GM21515 (cell line): ENCODE data around the gene CHN1.

ENCODE experiments used
- ATAC-seq: cut with Tn5 transposase; IDR thresholded peaks from one replicate; pipeline ENCODE4 v1.9.1; 2021; ENCODE audit not compliant: unreplicated experiment

Gene CHN1

DNA sequence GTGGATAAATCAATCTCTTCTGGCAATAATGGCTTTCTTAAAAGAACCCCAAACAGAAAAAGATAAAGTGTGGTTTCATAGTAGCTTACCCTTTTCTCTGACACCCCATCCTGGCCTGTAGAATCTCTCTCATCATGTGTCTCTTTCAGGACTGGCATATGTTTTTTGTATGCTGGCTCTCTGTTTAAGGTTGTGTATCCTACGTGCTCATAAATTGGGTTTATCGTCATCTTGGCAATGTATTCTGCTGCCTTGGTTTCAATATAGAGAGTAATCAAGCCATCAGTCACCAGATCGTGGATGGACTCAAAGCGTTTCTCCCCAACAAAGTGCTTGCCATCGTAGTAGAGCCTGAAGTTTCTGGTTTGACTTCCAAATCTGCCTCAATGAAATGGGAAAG lies 127.4 kb downstream of the CHN1 start:
- ATAC-seq, result no peak

DNA sequence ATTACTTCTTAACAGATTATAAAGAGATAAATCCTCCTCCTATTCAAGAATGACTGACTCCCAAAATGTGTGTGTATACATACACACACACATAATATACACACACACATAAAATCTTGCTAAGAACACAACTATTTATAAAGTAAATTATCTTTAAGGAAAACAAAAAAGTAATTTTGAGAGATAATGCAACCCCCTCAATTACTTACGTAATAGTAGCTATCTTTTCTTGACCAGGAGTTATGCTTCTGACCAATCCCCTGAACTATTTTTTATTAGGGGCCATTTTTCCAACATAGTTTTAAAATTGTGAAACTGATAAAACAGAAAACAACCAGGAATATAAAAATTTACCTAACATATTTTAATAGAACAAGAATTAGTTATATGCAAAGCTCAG lies 127.9 kb downstream of the CHN1 start:
- no peak for ATAC-seq

DNA sequence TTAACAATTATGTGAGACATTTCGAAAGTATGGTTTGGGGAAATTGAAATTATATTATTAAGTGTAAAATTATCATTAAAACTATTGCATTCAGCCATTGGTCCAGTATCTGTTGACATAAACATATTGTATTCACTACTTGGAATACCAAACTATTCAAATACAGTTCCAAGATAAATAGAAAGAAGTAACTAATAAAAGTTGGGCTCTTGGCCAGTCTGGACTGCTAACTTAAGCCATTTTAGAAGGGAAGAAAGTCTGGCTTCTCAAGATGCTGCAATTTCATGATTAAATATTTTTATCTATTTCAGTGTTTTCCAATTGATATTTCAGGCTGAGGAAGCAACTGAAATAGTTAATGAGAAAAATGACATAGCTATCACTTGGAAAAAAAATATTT lies 131.1 kb downstream of the CHN1 start:
- no peak for ATAC-seq

DNA sequence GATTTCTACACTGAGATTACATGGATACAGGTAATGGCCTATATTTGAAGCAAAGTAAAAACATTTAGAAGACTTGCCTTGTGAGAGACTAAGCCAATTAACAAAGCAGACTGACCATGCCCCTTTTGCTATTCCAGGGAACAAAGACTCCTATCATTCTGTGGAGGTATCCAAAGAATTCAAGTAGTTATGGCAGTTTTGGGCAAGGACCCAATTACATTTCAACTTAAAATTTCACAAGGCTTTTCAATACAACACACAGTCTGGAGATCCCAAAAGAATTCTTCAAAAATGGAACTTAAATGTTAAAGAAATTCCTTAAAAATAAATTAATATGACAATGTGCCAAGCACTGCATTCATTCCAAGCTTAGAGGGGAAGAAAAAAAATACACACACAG lies 131.7 kb downstream of the CHN1 start:
- no peak for ATAC-seq

DNA sequence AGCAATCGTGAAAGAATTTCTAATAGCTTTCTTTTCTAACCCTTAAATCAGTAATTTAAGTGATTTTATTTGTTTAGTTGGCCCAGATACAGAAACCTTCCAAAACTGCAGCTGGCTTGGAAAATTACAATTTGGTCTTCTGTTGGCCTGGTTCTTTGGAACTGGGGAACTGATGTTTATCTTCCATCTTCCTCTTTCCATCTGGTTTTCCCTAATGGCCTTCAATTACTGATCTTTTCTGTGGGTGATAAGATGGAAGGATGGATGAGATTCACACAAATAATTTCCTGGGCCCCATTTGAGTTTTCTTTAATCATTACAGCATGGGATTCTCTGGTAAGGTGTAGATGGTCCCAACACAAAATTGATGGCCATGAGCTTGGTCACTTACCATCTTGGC lies 134.4 kb downstream of the CHN1 start:
- ATAC-seq, result no peak

DNA sequence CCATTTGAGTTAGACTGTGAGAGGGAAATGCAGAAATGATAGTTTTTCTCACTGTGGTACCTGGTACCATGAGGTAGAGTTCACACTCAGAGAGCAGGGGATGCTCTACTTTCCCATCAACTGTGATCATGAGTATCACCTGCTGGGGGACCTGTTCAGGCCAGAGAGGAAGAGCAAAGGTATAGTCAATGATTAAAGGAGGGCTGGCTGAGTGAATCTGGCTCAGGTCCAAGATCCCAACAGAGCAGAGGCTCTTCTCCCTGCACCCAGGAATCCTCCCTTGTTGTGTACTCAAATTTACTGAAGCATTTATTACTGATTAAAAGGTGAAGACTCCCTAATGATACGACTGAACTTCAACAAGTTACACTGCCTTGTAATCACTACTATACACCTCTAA lies 136.3 kb downstream of the CHN1 start:
- no peak for ATAC-seq

DNA sequence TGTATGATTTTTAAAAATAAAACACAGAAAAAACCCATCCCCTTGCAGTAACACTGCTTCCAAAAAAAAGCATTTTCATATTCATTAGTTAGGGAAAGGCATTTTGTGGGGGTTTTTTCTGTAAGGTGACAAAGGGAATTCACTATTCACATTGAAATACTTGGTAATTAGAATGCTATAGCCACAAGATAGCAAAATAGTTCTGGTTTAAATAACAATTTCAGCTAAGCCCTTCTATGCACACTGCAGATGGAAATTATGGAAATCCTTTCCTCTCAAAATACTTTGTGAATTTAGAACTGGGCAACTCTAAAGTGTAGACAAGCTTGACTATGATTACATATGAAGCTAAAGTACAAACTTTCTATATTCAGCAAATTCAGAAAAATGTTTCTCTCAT lies 138.8 kb downstream of the CHN1 start:
- ATAC-seq, result no peak

DNA sequence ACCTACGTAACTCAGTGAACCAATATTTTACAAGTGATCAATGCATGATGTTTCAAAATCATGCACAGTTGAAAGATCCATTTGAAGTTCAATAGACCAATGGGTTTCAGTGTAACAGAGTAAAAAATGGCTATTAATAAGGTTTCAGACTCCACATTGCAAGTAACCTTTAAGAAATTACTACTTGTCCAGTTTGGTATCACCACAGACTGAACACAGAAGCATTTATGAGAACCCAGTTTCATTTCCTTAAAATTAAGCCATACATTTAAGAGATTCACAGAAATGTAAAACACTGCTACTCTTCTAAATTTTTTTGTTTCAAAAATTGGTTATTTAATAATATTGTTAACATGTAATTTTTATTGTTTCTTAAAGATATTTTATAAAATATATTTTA lies 142.0 kb downstream of the CHN1 start:
- ATAC-seq, result no peak

DNA sequence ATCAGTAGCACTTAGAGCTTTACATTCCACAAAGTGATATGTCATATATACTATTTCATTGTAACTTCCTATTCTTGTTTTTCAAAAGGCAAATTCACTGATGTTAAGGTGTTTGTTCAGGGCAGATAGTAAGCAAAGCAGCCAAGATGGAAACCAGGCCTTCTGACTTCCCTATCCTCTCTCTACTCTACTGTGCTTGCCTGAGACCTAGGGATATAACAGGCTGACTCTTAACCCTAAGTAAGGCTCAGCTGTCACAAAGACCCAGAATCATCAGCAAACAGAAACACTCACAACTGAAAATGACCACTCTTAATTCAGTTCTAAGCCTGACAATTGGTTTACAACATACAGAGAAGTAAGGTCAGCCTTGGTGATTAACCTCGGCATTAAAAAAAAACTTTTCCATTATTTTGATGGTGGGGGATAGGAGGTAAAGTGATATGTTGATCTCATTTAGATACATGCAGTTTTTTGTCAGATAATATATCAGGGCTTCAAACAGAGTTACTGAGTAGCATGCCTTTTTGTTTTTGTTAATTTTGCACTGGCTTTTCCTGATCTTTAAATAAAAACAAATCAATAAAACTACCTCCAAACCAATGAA lies 145.5 kb downstream of the CHN1 start:
- ATAC-seq, result no peak

DNA sequence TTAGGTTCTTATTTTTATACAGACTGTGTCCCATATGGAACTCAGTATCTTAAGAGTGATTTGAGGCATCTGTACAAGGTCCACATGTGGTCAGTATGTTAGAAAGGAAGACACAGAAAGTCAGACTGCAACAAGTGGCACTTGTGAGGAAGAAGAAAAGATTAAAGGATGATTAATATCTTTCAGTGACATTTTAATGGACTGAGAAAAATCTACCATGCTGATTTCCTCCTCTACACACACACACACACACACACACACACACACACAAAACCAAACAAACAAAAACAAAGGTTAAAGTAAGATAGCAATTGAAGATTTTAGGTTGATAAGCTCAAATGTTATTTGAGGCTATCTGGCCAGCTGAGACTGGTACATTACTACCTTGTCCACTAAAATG lies 146.4 kb downstream of the CHN1 start:
- no peak for ATAC-seq

DNA sequence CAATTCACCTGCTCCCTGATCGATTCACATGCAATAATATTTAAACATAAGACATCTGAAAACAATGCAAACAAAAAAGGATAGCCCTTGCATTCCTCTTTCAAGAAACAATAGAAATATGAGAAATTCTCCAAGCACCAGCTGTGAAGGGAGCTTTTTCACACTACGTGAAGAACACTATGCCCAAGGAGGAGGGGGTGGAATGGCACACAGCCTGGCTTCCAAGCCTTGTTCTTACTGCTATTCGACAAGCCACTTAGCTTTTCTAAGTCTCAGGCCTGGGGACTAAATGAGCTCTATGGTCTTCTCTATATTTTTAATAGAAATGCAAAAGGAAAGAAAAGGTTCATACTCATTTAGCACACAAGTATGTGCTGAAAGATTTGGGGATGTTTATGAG lies 148.7 kb downstream of the CHN1 start:
- no peak for ATAC-seq

DNA sequence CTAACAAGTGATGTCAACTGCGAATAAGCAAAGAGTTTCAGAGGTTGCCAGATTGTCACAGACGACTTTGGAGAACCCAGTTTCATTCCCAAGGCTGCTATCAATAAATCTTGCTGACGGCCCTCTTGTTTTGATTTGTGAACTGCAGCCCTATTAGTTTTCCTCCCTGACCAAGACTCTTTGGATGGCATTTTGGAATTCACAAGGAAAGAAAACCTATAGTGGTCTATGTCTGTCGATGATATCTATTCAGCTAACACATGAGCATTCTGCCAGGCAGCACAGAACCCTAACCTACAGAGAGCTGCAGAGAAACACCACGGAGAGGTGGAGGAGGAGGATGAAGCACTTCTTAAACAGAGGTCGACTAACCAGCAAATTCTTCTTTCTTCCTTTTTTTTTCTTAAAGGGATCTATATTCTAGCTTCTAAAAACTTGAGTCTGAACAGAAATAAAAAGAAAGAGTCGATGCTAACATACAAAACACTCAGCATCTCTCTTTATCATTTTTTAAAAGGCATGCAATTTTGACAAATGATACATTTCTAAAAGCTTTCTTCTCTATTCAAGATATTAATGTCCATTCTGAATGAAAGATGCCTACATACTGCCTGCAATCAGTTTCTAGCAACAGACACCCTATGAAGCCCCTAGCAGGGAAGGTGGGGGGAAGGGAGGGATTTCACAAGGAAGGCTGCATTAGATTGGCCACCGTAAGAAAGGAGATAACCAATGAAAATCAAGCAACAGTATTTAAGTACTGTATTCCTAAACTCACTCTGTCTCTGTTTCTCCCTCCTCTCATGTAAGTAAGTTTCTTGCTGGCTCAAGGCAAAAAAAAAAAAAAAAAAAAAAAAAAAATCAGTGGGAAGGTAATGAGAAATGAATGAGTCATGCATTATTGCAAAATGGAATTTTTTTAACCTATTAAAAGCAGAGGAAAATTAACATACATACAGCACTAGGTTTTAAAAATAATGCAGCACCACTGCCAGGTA lies 157.9 kb downstream of the CHN1 start:
- ATAC-seq, result no peak

DNA sequence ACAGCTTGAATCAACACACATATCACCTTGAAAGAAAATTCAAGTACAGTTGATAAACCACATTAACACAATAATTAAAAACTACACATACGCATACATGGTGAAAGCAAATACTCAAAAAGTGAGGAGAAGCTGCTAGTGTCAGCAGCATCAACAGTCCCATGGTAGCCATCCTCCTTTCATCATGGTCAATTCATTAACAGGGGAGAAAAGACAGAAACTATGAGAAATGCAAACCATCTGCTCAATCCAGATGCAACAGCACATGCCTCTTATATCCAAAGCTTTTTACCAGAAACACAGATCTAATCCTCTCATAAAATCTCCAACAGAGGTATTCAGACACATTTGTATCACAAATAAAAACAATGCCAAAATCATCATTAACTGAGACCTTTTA lies 159.0 kb downstream of the CHN1 start:
- ATAC-seq, result no peak

DNA sequence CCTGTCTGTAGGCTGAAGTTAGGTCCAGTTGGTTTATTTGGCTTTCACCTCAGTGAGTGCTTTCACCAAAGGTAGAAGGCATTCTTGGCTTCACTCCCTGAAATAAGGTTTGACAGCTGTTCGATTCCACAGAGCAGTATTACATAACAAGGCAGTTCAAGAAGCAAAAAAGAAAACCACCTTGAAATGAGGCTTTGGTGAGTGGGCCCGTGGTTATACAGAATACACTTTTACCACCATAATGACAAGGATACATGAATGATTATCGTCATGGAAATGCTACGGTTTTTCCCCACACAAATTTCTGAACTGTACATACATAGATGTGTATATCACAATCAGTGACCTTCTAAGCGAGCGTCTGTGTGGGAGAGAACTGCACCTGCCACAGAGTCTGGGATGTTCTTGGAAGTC lies 160.9 kb downstream of the CHN1 start:
- ATAC-seq, result no peak

DNA sequence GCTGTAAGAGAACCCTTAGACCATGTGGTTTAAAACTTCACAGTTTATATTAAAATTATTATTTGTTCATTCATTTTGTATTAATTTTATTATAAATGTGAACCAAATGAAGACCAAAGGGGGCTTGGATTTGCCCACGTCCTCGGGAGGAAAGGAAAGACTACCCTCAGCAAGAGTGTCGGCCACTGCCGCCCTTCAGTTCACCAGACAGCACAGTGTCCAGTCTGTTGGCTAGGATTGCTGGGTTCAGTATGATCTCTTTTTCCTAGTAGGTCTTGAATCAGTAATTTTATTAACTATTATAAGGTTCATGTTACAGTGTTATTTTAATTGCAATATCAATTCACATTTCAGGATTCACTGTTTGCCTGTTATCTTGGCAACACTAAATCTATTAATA lies 162.7 kb downstream of the CHN1 start:
- ATAC-seq, result no peak

DNA sequence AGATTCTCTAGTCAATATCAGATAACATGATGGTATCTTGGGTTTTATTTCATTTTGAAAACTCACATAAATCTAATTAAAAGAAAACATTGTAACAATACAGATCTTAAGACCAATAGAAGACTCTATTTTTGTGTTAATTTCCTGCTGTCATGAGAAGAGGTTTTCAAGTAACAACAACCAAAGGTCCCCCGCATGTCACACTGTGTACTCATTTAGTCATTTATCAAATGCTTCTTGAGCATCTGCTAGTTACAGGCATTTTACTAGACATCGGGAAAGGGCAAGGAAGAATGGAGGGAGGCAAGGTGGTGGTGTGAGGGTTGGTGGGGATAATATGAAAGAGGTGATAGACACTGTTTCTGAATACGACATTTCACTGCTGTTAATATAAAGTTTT lies 163.2 kb downstream of the CHN1 start:
- no peak for ATAC-seq

DNA sequence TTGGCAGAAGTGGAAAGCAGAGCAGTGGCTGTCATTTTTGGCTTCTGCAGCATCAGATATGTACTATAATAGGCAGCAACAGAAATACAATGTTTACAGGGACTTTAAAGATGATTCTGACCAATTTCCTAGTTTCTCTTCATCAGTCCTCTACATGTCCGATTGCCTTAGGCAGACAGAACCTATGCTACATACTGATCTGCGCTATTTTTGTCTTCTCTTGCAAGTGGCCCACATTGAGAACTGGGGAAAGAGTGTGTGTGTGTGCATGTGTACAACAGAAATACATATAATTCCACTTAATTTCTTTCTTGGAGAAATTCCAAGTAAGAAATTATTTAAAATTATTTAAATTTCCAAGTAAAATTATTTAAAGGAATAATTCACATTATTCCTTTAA lies 163.8 kb downstream of the CHN1 start:
- no peak for ATAC-seq

DNA sequence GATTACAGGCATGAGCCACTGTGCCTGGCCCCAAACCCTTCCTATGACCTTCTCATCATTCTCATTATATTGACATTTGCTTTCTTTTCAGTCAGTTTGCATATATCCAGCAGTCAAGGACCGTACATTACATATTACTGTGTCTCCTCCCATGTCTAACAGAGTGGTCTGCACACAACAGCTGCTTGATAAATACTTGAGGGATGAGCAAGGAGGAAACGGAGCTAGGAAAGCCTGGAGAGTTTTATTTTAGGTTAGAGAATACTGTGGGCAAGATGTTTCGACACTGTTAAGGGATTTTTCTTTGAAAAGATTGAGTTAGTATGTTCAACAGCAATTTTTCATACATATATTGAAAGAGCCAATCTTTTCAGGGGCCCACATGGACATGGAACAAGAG lies 164.7 kb downstream of the CHN1 start:
- no peak for ATAC-seq

DNA sequence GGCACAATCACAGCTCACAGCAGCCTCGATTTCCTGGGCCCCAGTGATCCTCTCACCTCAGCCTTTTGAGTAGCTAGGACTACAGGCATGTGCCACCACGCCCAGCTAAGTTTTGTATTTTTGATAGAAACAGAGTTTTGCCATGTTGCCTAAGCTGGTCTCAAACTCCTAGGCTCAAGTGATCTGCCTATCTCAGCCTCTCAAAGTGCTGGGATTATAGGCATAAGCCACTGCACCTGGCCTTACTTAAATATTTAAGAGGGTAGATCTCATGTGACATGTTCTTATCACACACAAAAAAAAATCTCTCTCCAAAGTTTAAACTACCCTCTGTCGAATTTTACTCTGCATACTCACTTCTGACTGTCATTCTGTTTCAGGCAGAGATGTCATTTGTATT lies 165.5 kb downstream of the CHN1 start:
- no peak for ATAC-seq

DNA sequence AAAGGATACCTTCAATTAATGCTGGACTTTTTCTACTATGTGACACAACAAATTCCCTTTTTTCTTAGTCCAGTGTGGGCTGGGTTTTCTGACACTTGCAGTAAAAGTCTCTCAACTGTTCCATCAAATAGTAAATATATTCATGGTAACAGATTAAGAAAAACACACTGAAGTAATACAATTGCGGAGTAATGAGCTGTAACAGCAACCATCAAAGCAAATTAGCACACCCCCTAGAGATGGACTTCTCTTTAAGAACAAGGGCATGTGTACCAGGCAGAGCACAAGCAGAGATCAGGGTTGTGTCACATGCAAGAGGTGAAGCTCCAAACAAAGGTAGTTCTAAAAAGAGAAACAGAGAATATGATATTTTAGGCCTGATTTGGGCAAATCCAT lies 168.2 kb downstream of the CHN1 start:
- ATAC-seq, result no peak

DNA sequence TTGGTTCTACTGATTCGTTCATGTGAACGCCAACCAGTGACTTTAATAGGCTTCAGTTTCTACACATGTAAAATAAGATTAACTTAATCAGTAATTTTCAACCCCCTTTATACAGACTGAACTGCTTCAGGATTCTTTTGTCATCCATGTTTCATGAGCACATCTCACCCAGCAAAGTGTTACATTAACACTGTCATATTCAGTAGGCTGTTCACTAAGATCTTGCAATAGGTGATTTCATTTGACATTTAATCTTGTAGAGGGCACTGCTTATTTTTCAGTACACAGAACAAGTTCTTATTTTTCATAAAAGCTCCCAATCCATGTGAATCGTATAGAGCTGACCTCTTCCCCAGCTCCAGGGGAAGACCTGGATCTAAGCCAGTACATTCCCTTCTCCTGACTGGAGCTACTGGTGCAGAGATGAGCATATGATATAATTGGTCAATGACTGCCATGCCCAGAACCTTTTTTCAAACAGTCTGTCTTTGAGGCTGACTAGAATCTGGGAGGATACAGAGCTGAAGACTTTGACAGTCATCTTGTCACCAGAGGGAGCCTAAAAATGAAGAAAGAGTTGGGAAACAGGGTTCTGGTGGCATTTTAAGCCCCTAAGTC lies 168.7 kb downstream of the CHN1 start:
- no peak for ATAC-seq

DNA sequence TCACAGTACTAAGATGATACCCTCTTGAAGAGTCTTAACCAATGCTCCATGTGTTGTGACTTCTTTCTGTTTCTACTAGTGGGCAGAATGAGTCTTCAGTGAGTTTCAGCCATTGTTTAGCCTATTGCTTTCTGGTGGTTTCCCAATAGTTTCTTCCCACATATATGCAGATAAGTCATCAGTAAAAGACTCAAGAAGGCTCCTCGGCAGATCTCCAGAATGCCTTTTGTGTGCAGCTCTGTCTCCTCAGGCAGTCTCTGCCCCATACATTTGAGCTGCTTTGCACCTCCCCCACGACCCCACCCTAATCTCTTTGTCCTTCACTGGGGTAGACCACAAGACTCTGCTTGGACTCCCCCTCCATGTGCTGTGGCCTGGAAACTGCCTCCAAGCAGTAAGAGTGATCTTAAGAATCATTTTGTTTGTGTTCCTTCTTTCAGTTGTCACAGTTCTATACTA lies 169.4 kb downstream of the CHN1 start:
- ATAC-seq, result no peak
